Activated naive CD8-positive, alpha-beta T cell treated with anti-CD3 and anti-CD28 coated beads, Interleukin-2, amount 10 ng/mL, durations not matched to agents 7 days and 5 days (primary cell): ENCODE results near the gene FRZB. TPM values are rescaled to one million over a fixed set of nuclear protein-coding genes. Genes with fewer than 3 reads are reported as not detected.

ENCODE experiments used
- ATAC-seq: fragments of 150-1000 bp; cut with Tn5 transposase; one replicate; pipeline ENCODE4 v1.10.0; 2021; ENCODE audit warnings: low read depth, moderate library complexity
- POLR2A ChIA-PET: fragments of 350-600 bp; sonication (Branson Sonifier 250); formaldehyde crosslinking; loops from one replicate; lab custom pipeline; 2021; ENCODE audit warnings: antibody characterized with exemption; lab: Charles Lee
- DNase-seq: peaks from one replicate; pipeline ENCODE4 v3.0.0; 2021
- H3K27ac Mint-ChIP-seq: one replicate; pipeline ENCODE4 v1.8.0; 2022; ENCODE audit warnings: mild to moderate bottlenecking, mixed read lengths
- H3K27me3 Mint-ChIP-seq: one replicate; pipeline ENCODE4 v1.8.0; 2022; ENCODE audit warnings: mild to moderate bottlenecking, moderate library complexity, mixed read lengths
- H3K36me3 Mint-ChIP-seq: one replicate; pipeline ENCODE4 v1.8.0; 2021; ENCODE audit warnings: mild to moderate bottlenecking, mixed read lengths
- H3K4me1 Mint-ChIP-seq: one replicate; pipeline ENCODE4 v1.8.0; 2021; ENCODE audit warnings: mixed read lengths
- H3K4me3 Mint-ChIP-seq: one replicate; pipeline ENCODE4 v1.8.0; 2022; ENCODE audit warnings: mild to moderate bottlenecking, moderate library complexity, mixed read lengths
- H3K9me3 Mint-ChIP-seq: one replicate; pipeline ENCODE4 v1.8.0; 2021; ENCODE audit warnings: mixed read lengths
- total RNA-seq, 2 experiments: library from RNA; stranded (reverse); gene quantifications; one replicate each; pipeline ENCODE4 v1.2.3, GENCODE V29; 2021

FRZB gene
- total RNA-seq, 2 experiments from 2014 or later, result not detected

DNA sequence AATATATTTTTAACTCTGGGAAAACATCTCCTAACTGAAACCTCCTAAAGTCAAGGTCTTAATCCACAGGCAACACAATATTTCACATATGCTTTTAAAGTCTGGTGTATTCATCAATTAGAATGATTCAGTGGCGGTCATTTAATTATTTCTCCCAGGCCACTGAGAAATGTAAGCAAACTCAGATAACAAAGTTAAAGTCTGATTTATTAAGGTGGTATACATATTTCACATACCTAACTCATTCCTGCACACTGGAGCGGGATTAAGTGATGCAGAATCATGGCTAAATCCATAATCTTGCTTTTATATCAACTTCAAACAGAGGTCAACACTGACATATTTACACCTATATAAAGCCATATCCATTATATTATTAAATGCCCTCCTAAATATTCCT lies 43.7 kb downstream of the FRZB start:
- Mint-ChIP-seq H3K4me1 (no peaks in the 10 kb centered on the region), H3K27ac (no peak overlapping the region), H3K4me3 (no peak overlapping the region), H3K27me3 (peaks cover 19% of the 10 kb centered on the region), H3K36me3 (no peaks in the 10 kb centered on the region), H3K9me3 (no peaks in the 10 kb centered on the region)
- POLR2A ChIA-PET, result no interaction called here
- ATAC-seq (no peak), DNase-seq (no peak)

DNA sequence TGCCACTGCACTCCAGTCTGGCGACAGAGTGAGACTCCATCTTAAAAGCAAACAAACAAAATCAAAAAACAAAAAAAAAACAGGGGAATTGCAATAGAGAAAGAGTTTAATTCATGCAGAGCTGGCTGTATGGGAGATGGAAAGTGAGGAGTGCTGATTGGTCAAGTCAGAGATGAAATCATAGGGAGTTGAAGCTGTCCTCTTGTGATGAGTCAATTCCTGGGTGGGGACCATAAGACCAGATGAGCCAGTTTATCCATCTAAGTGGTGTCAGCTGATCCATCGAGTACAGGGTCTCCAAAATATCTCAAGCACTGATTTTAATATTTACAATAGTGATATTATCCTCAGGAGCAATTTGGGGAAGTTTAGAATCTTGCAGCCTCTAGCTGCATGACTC lies 45.3 kb downstream of the FRZB start:
- H3K4me1 Mint-ChIP-seq, result no peaks in the 10 kb centered on the region
- POLR2A ChIA-PET, result no interaction called here
- H3K27me3 Mint-ChIP-seq, result peaks cover 20% of the 10 kb centered on the region
- no peak overlapping the region for H3K27ac Mint-ChIP-seq
- DNase-seq (no peak), ATAC-seq (no peak)
- H3K36me3 Mint-ChIP-seq, result no peaks in the 10 kb centered on the region
- no peaks in the 10 kb centered on the region for H3K9me3 Mint-ChIP-seq
- no peak overlapping the region for H3K4me3 Mint-ChIP-seq

DNA sequence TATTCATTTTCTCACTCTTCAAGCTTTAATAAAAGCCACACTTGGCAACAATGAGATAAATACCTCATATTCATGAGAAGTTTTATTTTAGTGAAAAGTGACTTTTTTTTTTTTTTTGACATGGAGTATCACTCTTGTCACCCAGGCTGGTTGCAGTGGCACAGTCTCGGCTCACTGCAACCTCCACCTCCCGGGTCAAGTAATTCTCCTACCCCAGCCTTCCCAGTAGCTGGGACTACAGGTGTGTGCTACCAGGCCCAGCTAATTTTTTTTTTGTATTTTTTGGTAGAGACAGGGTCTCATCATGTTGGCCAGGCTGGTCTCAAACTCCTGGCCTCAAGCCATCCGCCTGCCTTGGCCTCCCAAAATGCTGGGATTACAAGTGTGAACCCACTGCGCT lies 47.0 kb downstream of the FRZB start:
- no peaks in the 10 kb centered on the region for H3K4me1 Mint-ChIP-seq
- POLR2A ChIA-PET, result no interaction called here
- DNase-seq (no peak), ATAC-seq (no peak)
- no peak overlapping the region for H3K27ac Mint-ChIP-seq
- H3K4me3 Mint-ChIP-seq, result no peak overlapping the region
- H3K9me3 Mint-ChIP-seq, result no peaks in the 10 kb centered on the region
- H3K27me3 Mint-ChIP-seq, result peaks cover 24% of the 10 kb centered on the region
- H3K36me3 Mint-ChIP-seq, result no peaks in the 10 kb centered on the region

DNA sequence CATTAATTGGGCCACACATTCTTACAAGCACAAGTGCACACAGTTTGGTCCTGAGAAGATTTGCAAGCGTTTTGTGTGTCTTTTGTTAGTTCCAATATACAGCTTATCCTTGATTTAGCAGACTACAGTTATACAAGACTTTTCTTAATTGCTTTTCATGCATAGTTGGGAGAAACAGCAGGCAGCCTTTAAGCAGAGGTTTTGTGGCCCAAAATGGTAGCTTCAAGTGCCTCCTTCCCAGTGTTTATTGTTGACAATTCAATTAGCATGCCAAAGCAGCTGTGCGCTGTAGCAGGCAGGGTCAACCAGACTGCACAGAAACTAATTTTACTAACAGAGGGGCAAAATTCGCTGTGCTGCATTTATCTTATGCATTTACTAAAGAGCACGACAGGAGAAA lies 47.5 kb downstream of the FRZB start:
- Mint-ChIP-seq H3K9me3 (no peaks in the 10 kb centered on the region), H3K36me3 (no peaks in the 10 kb centered on the region), H3K27ac (no peak overlapping the region), H3K4me3 (no peak overlapping the region), H3K27me3 (peaks cover 27% of the 10 kb centered on the region), H3K4me1 (no peaks in the 10 kb centered on the region)
- no peak for DNase-seq
- POLR2A ChIA-PET, result no interaction called here
- ATAC-seq, result no peak

DNA sequence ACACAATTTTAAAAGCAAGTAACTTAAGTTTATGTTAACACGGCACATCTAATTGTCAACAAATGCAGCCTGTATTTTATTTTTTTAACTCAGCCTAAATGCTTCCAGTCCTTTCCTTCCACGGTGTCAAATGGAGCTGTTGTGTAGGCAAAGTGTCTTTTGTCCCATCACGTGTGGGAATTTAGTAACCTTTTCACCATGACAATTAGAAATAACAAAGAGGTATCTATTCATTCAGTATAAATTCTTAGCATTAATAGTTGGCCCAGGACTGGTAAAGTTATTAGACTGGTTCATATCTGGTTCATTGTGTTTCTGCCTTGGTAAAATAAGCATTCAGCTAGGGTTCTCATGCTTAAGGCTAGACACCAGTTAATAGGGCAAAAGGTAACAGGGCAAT lies 47.9 kb downstream of the FRZB start:
- Mint-ChIP-seq H3K36me3 (no peaks in the 10 kb centered on the region), H3K27me3 (peaks cover 25% of the 10 kb centered on the region), H3K4me3 (no peak overlapping the region), H3K27ac (no peak overlapping the region), H3K4me1 (no peaks in the 10 kb centered on the region), H3K9me3 (no peaks in the 10 kb centered on the region)
- DNase-seq (no peak), ATAC-seq (no peak)
- POLR2A ChIA-PET, result no interaction called here

DNA sequence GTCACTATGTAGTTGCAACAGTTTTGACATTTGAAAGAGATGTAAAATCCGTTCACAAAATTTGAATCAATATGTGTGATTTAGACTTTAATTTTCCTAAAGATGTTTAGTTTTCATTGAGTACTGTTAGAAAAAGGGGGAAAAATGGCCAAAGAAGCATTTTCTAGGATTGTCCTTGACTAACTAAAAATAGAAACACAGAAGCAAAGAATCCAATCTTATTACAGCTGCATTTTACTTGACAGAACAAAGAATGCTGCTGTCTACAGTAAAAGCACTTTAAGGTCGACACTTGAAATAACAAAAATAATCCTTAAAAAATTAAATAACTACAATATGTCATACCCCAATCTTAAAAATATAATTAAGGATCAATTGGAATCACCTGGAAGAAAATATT lies 48.9 kb downstream of the FRZB start:
- Mint-ChIP-seq H3K9me3 (no peaks in the 10 kb centered on the region), H3K4me3 (no peak overlapping the region), H3K27me3 (peaks cover 21% of the 10 kb centered on the region), H3K27ac (no peak overlapping the region), H3K36me3 (no peaks in the 10 kb centered on the region), H3K4me1 (no peaks in the 10 kb centered on the region)
- ATAC-seq, result no peak
- no peak for DNase-seq
- POLR2A ChIA-PET, result no interaction called here

DNA sequence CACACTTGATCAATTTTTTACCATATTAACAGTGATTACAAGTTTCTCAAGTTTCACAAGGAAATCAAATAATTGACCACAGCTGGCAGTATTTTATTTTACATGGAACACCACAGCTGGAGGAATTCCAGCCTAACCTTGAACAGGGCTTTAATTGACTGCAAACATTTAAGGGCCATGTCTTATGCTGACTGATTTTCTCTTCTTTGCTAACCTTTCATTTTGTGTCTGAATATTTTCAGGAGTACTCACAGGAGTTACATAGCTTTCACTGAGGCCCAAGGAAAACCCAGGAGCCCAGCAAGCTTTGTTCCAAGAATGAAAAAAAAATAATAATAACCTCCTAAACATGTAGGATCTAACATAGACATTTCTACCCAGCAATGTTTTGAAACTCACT lies 49.6 kb downstream of the FRZB start:
- POLR2A ChIA-PET, result no interaction called here

DNA sequence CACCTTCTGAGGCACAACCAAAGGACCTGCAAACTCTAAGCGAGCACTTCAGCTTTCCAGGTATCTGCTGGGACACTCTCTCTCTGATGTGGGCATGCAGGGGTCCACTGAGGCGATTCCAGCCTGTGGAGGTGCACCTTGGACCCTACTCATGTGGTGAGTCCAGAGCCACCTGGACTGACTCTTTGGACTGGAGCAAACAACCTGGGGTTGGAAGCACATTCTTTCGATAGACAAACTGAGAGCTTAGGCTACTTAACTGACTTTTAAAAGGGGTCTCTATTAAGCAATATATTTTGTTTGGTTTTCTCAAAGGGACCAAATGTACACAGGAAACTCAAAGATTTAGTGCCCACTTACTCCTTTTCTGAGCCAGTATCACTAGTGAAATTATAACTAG lies 51.6 kb downstream of the FRZB start:
- no peak for ATAC-seq
- H3K27ac Mint-ChIP-seq, result no peak overlapping the region
- POLR2A ChIA-PET, result no interaction called here
- H3K9me3 Mint-ChIP-seq, result no peaks in the 10 kb centered on the region
- H3K4me3 Mint-ChIP-seq, result no peak overlapping the region
- DNase-seq, result no peak
- H3K36me3 Mint-ChIP-seq, result no peaks in the 10 kb centered on the region
- H3K27me3 Mint-ChIP-seq, result peaks cover 19% of the 10 kb centered on the region
- no peaks in the 10 kb centered on the region for H3K4me1 Mint-ChIP-seq

More for the DNA sequence above, 49.6 kb downstream of the FRZB start:
- H3K4me1 Mint-ChIP-seq, result no peaks in the 10 kb centered on the region
- DNase-seq, result no peak
- H3K36me3 Mint-ChIP-seq, result no peaks in the 10 kb centered on the region
- H3K9me3 Mint-ChIP-seq, result no peaks in the 10 kb centered on the region
- ATAC-seq, result no peak
- H3K27me3 Mint-ChIP-seq, result peaks cover 14% of the 10 kb centered on the region
- H3K4me3 Mint-ChIP-seq, result no peak overlapping the region
- no peak overlapping the region for H3K27ac Mint-ChIP-seq

DNA sequence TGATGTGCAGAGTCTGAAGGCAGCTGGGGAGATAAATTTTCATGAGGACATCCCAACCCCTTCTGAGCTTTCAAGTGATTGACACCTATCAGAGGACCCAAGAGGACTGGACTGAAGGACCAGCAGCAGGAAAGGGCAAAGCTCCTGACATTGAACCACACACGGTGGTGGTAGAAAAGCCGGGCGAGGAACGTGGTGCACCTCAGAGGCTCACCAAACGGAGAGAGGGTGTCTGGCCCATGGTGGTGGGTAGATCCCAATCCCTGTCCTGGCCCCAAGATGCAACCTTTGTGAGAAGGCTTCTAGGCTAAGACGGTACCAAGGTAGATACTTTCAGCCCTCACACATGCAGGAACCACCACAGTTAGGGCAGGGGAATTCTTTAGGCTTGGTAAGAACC lies 52.1 kb downstream of the FRZB start:
- Mint-ChIP-seq H3K27me3 (peaks cover 21% of the 10 kb centered on the region), H3K27ac (no peak overlapping the region), H3K36me3 (no peaks in the 10 kb centered on the region), H3K9me3 (no peaks in the 10 kb centered on the region), H3K4me3 (no peak overlapping the region), H3K4me1 (no peaks in the 10 kb centered on the region)
- POLR2A ChIA-PET, result no interaction called here
- ATAC-seq, result no peak
- no peak for DNase-seq

DNA sequence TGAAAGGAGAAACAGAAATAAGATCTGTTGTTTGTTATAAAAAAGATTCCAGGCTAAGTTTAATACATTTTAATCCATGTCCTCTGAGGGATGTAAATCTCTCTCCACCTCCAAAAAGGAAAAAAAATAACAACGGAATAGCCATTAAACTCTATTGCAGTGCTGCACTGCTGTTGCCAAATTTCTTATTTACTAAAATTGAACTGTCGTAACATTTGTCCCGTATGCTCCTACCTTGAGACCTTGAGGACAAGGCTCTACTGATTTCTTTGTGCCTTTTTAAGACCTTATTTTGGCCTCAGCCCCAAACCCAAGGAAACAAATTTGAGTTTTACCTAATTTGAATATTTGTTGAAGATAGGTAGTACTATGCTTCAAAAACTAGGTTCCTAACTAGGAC lies 56.4 kb downstream of the FRZB start:
- Mint-ChIP-seq H3K9me3 (no peaks in the 10 kb centered on the region), H3K27ac (no peak overlapping the region), H3K36me3 (no peaks in the 10 kb centered on the region), H3K27me3 (peaks cover 14% of the 10 kb centered on the region), H3K4me3 (no peak overlapping the region), H3K4me1 (no peaks in the 10 kb centered on the region)
- DNase-seq (no peak), ATAC-seq (no peak)
- POLR2A ChIA-PET, result no interaction called here

DNA sequence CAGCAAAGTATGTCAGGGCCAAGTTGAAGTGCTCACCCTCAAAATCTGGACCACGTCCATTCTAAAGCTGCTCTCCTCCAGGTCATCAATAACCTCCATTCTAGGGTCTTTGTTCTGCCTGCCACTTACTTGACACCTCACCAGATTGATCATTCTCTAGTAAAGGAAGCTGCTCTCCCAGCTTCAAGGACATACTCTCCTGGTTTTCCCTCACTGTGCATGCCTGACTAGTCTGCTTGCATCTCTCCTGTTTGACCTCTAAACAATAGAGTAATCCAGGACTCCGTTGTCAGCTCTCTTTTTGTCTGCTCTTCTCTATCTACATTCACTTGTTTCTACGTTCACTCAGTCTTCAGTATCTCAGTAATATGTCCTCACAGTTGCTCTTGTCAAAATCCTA lies 59.1 kb downstream of the FRZB start:
- peaks cover 12% of the 10 kb centered on the region for H3K27me3 Mint-ChIP-seq
- H3K9me3 Mint-ChIP-seq, result no peaks in the 10 kb centered on the region
- DNase-seq (no peak), ATAC-seq (no peak)
- H3K27ac Mint-ChIP-seq, result no peak overlapping the region
- no peaks in the 10 kb centered on the region for H3K4me1 Mint-ChIP-seq
- no peak overlapping the region for H3K4me3 Mint-ChIP-seq
- POLR2A ChIA-PET, result no interaction called here
- H3K36me3 Mint-ChIP-seq, result no peaks in the 10 kb centered on the region

DNA sequence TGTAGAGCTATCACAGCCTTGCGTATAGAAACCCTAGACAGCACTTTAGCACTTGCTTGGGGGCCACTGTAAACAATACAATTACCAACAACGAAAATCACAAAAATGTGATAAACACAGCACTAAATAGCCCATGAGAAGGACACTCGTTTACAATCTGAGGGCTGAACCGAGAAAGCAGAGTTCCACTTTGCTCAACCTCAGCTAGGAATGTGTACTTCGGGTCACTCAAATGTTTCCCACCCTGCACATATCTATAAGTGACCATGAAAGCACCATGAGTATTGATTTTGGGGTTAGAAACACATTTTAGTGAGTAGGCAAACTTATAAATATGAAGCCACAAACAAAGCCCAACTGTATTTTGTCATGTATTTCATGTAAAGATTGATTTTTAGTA lies 62.3 kb downstream of the FRZB start:
- ATAC-seq (no peak), DNase-seq (no peak)
- H3K4me1 Mint-ChIP-seq, result no peaks in the 10 kb centered on the region
- H3K9me3 Mint-ChIP-seq, result no peaks in the 10 kb centered on the region
- H3K27me3 Mint-ChIP-seq, result peaks cover 19% of the 10 kb centered on the region
- no peak overlapping the region for H3K27ac Mint-ChIP-seq
- POLR2A ChIA-PET, result no interaction called here
- H3K4me3 Mint-ChIP-seq, result no peak overlapping the region
- no peaks in the 10 kb centered on the region for H3K36me3 Mint-ChIP-seq

DNA sequence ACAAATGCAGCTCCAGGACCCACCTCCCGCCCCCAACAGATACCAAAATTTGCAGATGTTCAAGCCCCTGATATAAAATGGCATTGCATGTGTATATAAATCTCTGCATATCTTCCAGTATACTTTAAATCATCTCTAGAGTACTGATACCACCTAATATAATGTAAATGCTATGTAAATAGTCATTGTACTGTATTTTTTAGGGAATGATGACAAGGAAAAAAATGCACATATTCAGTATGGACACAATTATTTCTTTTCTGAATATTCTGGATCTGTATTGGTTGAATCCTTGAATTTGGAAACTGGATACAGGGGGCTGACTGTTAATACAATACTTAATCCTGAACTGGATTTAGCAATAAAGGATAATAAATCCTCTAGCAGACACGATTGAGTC lies 67.7 kb downstream of the FRZB start:
- H3K36me3 Mint-ChIP-seq, result no peaks in the 10 kb centered on the region
- H3K4me1 Mint-ChIP-seq, result no peaks in the 10 kb centered on the region
- no peak overlapping the region for H3K4me3 Mint-ChIP-seq

DNA sequence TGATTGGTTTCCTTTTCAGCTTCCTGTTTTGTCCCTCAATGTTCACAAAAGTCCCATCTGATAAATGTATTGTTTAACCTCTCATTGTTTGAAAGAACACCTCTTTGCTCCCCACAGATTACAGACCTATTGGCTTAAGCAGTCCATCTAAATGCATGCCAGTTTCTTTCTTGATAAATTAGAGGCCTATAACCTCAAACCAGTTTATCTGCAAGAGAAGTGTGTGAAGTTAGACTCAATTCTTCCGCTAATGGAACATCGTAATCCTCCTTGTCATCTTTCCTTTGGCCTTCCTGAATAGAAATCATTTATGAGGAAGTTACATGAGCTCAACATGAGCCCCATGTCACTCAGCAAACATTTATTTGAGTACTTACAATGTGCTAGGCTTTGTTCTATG lies 74.0 kb downstream of the FRZB start:
- H3K4me1 Mint-ChIP-seq, result no peaks in the 10 kb centered on the region
- H3K36me3 Mint-ChIP-seq, result no peaks in the 10 kb centered on the region
- H3K27me3 Mint-ChIP-seq, result peaks cover 11% of the 10 kb centered on the region
- DNase-seq, result no peak
- no peak for ATAC-seq
- POLR2A ChIA-PET, result no interaction called here
- H3K4me3 Mint-ChIP-seq, result no peak overlapping the region
- H3K9me3 Mint-ChIP-seq, result no peaks in the 10 kb centered on the region
- no peak overlapping the region for H3K27ac Mint-ChIP-seq

More for the DNA sequence above, 67.7 kb downstream of the FRZB start:
- no peak for DNase-seq
- POLR2A ChIA-PET, result no interaction called here
- ATAC-seq, result no peak
- H3K9me3 Mint-ChIP-seq, result no peaks in the 10 kb centered on the region
- H3K27ac Mint-ChIP-seq, result no peak overlapping the region
- peaks cover 33% of the 10 kb centered on the region for H3K27me3 Mint-ChIP-seq

DNA sequence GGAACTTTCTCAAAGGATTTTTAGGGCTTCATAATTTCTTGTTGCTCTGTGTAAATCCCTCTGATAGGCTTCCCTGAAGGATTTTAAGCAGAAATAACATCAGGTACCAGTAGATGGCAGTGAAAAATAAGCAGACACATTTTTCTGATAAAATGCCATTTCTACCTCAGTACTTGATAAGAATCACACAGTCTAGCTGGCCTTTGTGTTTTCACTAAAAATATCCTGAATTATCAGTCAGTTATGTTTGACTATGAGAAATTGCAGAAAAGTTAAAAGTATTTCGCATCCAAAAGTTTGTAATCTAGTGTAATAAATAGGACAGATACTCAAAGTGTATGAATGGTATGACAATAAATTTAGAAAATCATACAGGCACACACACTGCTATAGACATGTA lies 81.7 kb downstream of the FRZB start:
- no peak overlapping the region for H3K4me3 Mint-ChIP-seq
- DNase-seq (no peak), ATAC-seq (no peak)
- H3K27ac Mint-ChIP-seq, result no peak overlapping the region
- H3K27me3 Mint-ChIP-seq, result no peaks in the 10 kb centered on the region
- POLR2A ChIA-PET, result no interaction called here
- peaks cover 8% of the 10 kb centered on the region for H3K36me3 Mint-ChIP-seq
- H3K9me3 Mint-ChIP-seq, result peaks cover 3% of the 10 kb centered on the region
- H3K4me1 Mint-ChIP-seq, result peaks cover 1% of the 10 kb centered on the region
